Esophagus squamous epithelium (tissue), 5 donors: ENCODE results near the gene SYT1. TPM values are rescaled to one million over a fixed set of nuclear protein-coding genes. Genes with fewer than 3 reads are reported as not detected.

Experiments
- DNase-seq: peaks from one replicate; lab custom pipeline; 2025; lab: John Stamatoyannopoulos, UW
- H3K27ac ChIP-seq, 4 donors: fragments of 200-600 bp; sonication (generic); one replicate each; pipeline ENCODE4 v1.5.1; 2016 to 2019; ENCODE audit warnings: mild to moderate bottlenecking in 1 of 4
- H3K27me3 ChIP-seq, 4 donors: fragments of 200-600 bp; sonication (generic); 1 replicate in 3 of 4; 2 replicates in 1 of 4; pipeline versions ENCODE4 v1.5.1 to v1.6.0; 2017 to 2021; ENCODE audit warnings: antibody characterized with exemption in 1 of 4
- H3K36me3 ChIP-seq, 3 donors: fragments of 200-600 bp; sonication (generic); one replicate each; pipeline ENCODE4 v1.5.1; 2016 to 2019
- H3K4me1 ChIP-seq, 3 donors: fragments of 200-600 bp; sonication (generic); one replicate each; pipeline ENCODE4 v1.5.1; 2017 to 2019
- H3K4me3 ChIP-seq, 4 donors: fragments of 200-600 bp; sonication (generic); 1 replicate in 3 of 4; 2 replicates in 1 of 4; pipeline ENCODE4 v1.5.1; 2016 to 2019; ENCODE audit warnings: mild to moderate bottlenecking in 2 of 4, moderate library complexity in 1 of 4
- H3K9me3 ChIP-seq, 3 donors: fragments of 200-600 bp; sonication (generic); one replicate each; pipeline ENCODE4 v1.5.1; 2016 to 2019
- CTCF ChIP-seq, 6 experiments: fragments of 450-650 bp in 4 of 6; fragments of 200-600 bp in 2 of 6; sonication (generic) in 2 of 6; IDR thresholded peaks; one replicate each; pipeline ENCODE4 v1.5.1; 2016 to 2019; ENCODE audit warnings: antibody characterized with exemption in 6 of 6, mild to moderate bottlenecking in 4 of 6, moderate library complexity in 4 of 6
- POLR2A ChIP-seq, 4 donors: fragments of 450-650 bp; IDR thresholded peaks; one replicate each; pipeline ENCODE4 v1.6.1; 2017; ENCODE audit warnings: antibody characterized with exemption in 4 of 4, mild to moderate bottlenecking in 4 of 4, moderate library complexity in 3 of 4
- WGBS, 2 donors: methylation state at CpG; one replicate each; pipeline ENCODE4 v1.1.5; 2018; 5-methylcytosine and 5-hydroxymethylcytosine counted together
- intact Hi-C: fragments of 100-400 bp; cut with DNase I; formaldehyde crosslinking; loops from one replicate; pipeline ENCODE4 v1.15.0; 2022
- total RNA-seq, 4 donors: library from RNA; depleted of rRNA; stranded (reverse); fragments of >200 nt; gene quantifications; one replicate each; pipeline ENCODE4 v1.1.0, GENCODE V29; 2016
- donor health status: DM: yes; HTN: yes; CAD: no.

Gene SYT1
- total RNA-seq, 4 donors from 2014 or later, result 0.26 to 2.7 TPM; not detected in 2

- 49 to 62% methylated on average over 4 of the region's 4 CpGs for WGBS, 2 donors
- H3K27ac ChIP-seq, result no peak overlapping the region
- no peaks in the 10 kb centered on the region for H3K27me3 ChIP-seq
- TF ChIP-seq POLR2A (IDR thresholded peaks at IDR 0.05) (no peak), CTCF (IDR thresholded peaks at IDR 0.05) (no peak)
- no peaks in the 10 kb centered on the region for H3K4me1 ChIP-seq
- no peaks in the 10 kb centered on the region for H3K36me3 ChIP-seq
- no peak overlapping the region for H3K4me3 ChIP-seq
- no peak for DNase-seq
- intact Hi-C loops, result no loop called here
- no peaks in the 10 kb centered on the region for H3K9me3 ChIP-seq
Observed at GRCh38 chr12:79296871-79297270, 432.3 kb downstream of the SYT1 start.

GRCh38 chr12:79298506-79298905, 433.9 kb downstream of the SYT1 start:
- Histone ChIP-seq H3K27me3 (no peaks in the 10 kb centered on the region), H3K27ac (no peak overlapping the region), H3K36me3 (no peaks in the 10 kb centered on the region), H3K4me1 (no peaks in the 10 kb centered on the region), H3K4me3 (no peak overlapping the region), H3K9me3 (no peaks in the 10 kb centered on the region)
- TF ChIP-seq POLR2A (IDR thresholded peaks at IDR 0.05) (no peak), CTCF (IDR thresholded peaks at IDR 0.05) (no peak)
- intact Hi-C loops, result no loop called here
- DNase-seq, result no peak

- Histone ChIP-seq H3K27ac (no peak overlapping the region), H3K4me1 (no peaks in the 10 kb centered on the region), H3K27me3 (no peaks in the 10 kb centered on the region), H3K4me3 (no peak overlapping the region), H3K9me3 (no peaks in the 10 kb centered on the region), H3K36me3 (no peaks in the 10 kb centered on the region)
- TF ChIP-seq POLR2A (IDR thresholded peaks at IDR 0.05) (no peak), CTCF (IDR thresholded peaks at IDR 0.05) (no peak)
- WGBS, 2 donors, result 53 to 68% methylated on average over 5 of the region's 5 CpGs
- intact Hi-C loops, result no loop called here
- no peak for DNase-seq
Observed at GRCh38 chr12:79299447-79300198, 435.0 kb downstream of the SYT1 start.

- TF ChIP-seq POLR2A (IDR thresholded peaks at IDR 0.05) (no peak), CTCF (IDR thresholded peaks at IDR 0.05) (no peak)
- DNase-seq, result no peak
- 72 to 79% methylated on average over 5 of the region's 5 CpGs for WGBS, 2 donors
- Histone ChIP-seq H3K27ac (no peak overlapping the region), H3K27me3 (no peaks in the 10 kb centered on the region), H3K36me3 (no peaks in the 10 kb centered on the region), H3K4me3 (no peak overlapping the region), H3K4me1 (no peaks in the 10 kb centered on the region), H3K9me3 (no peaks in the 10 kb centered on the region)
- intact Hi-C loops, result no loop called here
Observed at GRCh38 chr12:79300199-79300568, 435.6 kb downstream of the SYT1 start.

- H3K27ac ChIP-seq, result no peak overlapping the region
- TF ChIP-seq POLR2A (IDR thresholded peaks at IDR 0.05), result no peak
- TF ChIP-seq CTCF (IDR thresholded peaks at IDR 0.05), result no peak
- no peaks in the 10 kb centered on the region for H3K4me1 ChIP-seq
- H3K9me3 ChIP-seq, result no peaks in the 10 kb centered on the region
- intact Hi-C loops, result no loop called here
- no peak overlapping the region for H3K4me3 ChIP-seq
- 69 to 74% methylated on average over 3 of the region's 3 CpGs for WGBS, 2 donors
- no peaks in the 10 kb centered on the region for H3K36me3 ChIP-seq
- H3K27me3 ChIP-seq, result no peaks in the 10 kb centered on the region
- no peak for DNase-seq
Observed at GRCh38 chr12:79301181-79301580, 436.6 kb downstream of the SYT1 start.
